ENCODE results near the gene NEK5.
"Not testable (repeated sequence)": the region's sequence is repeated elsewhere in the genome, so short reads cannot be mapped to it uniquely, and the experiment has no call there.

NEK5 gene

GRCh38 chr13:52082601-52083000 is 46.3 kb downstream of the NEK5 start:
- H3K4me3 ChIP-seq = no peak overlapping the region
- H3K4me1 ChIP-seq = no peaks in the 10 kb centered on the region
- no peaks in the 10 kb centered on the region for H3K36me3 ChIP-seq
- no peaks in the 10 kb centered on the region for H3K27me3 ChIP-seq
- H3K9me3 ChIP-seq = no peaks in the 10 kb centered on the region
- no peak for DNase-seq
- no peak for TF ChIP-seq CTCF (IDR thresholded peaks at IDR 0.05)
- intact Hi-C loops (cut with DNase I; ENCODE audit: low total_unique reads) = no loop called here
- H3K27ac ChIP-seq = no peak overlapping the region

DNA sequence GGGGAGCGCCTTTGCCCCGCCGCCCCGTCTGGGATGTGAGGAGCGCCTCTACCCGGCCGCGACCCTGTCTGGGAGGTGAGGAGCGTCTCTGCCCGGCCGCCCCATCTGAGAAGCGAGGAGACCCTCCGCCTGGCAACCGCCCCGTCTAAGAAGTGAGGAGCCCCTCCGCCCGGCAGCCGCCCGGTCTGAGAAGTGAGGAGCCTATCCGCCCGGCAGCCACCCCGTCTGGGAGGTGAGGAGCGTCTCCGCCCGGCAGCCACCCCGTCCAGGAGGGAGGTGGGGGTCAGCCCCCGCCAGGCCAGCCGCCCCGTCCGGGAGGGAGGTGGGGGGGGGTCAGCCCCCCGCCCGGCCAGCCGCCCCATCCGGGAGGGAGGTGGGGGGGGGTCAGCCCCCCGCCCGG is 49.0 kb downstream of the NEK5 start:
- H3K4me3 ChIP-seq; H3K9me3 ChIP-seq; H3K36me3 ChIP-seq; H3K4me1 ChIP-seq; H3K27ac ChIP-seq; H3K27me3 ChIP-seq; DNase-seq; intact Hi-C loops (cut with DNase I; ENCODE audit: low total_unique reads): not testable (repeated sequence)

DNA sequence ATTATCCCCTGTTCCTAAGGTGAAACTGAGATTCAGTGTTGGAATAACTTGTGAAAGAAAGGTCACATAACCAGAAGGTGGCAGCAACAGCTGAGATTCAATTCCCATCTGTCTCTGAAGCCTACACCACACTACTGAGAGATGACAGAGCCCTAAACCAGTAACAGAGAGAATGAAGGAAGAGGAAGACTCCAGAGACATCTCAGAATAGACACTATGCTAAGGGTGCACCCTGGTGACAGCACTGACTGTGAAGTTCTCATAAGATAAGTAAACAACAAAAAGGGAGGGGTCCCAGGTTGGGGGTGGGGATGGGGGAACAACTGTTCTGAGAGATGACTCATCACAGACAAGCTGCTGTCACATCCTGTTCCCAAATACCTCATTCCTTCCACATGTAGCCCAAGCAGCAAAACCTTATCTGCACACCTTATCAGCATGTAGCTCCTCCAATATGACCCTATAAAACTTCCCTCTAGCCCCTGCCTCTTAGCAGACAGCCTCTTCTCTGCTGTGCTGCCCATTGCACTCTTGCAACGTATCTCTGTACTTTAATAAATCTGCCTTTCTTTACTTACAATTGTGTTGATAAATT is 57.8 kb downstream of the NEK5 start:
- no peaks in the 10 kb centered on the region for H3K27me3 ChIP-seq
- no peak overlapping the region for H3K27ac ChIP-seq
- no peaks in the 10 kb centered on the region for H3K36me3 ChIP-seq
- no peak overlapping the region for H3K4me3 ChIP-seq
- no peak for DNase-seq
- TF ChIP-seq CTCF (IDR thresholded peaks at IDR 0.05) = no peak
- intact Hi-C loops (cut with DNase I; ENCODE audit: low total_unique reads) = no loop called here
- H3K9me3 ChIP-seq = peaks cover 5 to 21% (median 19%) of the 10 kb centered on the region in 3 donors
- H3K4me1 ChIP-seq = no peaks in the 10 kb centered on the region

DNA sequence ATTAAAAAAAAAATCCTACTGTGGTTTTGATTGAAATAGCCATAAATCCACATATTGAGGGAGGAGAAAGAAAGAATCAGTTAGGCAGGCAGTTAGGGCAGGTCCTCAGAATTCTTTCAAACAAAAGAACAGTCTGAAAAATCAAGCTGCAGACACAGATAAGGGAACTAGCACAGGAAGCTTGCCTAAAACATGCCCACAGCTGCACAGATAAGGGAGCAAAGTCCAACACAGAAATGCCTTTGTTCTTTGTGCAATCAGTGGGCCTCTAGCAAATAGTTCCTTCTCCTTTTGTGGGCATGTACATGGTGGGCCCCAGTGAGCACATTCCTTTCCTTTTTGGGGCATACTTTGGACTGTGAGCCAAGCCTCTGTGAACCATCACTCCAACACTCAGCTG is 61.6 kb downstream of the NEK5 start:
- intact Hi-C loops (cut with DNase I; ENCODE audit: low total_unique reads) = no loop called here
- Histone ChIP-seq H3K9me3 (peaks cover 5 to 28% (median 22%) of the 10 kb centered on the region in 3 donors), H3K4me1 (no peaks in the 10 kb centered on the region), H3K4me3 (no peak overlapping the region), H3K36me3 (no peaks in the 10 kb centered on the region), H3K27me3 (no peaks in the 10 kb centered on the region), H3K27ac (no peak overlapping the region)
- no peak for DNase-seq
- TF ChIP-seq CTCF (IDR thresholded peaks at IDR 0.05) = no peak

DNA sequence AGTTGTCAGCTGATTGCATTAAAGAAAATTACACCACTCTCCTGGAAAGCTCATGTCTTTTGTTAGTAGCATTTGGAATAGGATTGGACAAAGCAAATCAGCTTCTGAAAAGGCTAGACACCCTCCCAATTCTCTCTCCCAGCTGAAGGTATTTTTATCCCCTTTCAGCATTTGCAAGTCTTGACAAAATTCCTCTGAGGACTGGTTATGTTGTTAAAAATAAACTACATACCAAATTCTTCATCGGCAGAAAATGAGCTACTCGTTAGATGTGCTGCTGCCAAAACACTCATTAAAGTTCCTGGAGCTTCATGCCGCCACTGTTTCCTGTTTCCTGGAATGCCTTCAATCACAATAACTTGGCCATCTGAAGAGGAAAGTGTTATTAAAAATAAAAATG is 67.3 kb downstream of the NEK5 start:
- no peak for TF ChIP-seq CTCF (IDR thresholded peaks at IDR 0.05)
- Histone ChIP-seq H3K27me3 (no peaks in the 10 kb centered on the region), H3K27ac (no peak overlapping the region), H3K4me1 (peaks cover 0 to 9% (median 8%) of the 10 kb centered on the region in 4 donors), H3K36me3 (no peaks in the 10 kb centered on the region), H3K4me3 (no peak overlapping the region), H3K9me3 (peaks cover 0 to 13% (median 3%) of the 10 kb centered on the region in 3 donors)
- intact Hi-C loops (cut with DNase I; ENCODE audit: low total_unique reads) = no loop called here
- DNase-seq = no peak

DNA sequence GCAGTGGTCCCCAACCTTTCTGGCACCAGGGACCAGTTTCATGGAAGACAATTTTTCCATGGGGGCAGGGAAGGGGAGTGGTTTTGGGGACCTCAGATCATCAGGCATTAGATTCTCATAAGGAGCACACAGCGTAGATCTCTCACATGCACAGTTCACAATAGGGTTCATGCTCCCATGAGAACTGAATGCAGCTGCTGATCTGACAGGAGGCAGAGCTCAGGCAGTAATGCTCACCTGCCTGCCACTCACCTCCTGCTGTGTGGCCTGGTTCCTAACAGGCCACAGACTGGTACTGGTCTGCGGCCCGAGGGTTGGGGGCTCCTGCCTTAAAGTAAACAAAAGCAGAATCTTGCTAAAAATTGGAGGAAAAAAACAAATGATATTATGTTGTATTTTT is 67.8 kb downstream of the NEK5 start:
- H3K36me3 ChIP-seq; H3K4me1 ChIP-seq; H3K4me3 ChIP-seq; intact Hi-C loops (cut with DNase I; ENCODE audit: low total_unique reads); H3K27me3 ChIP-seq; DNase-seq; H3K9me3 ChIP-seq; H3K27ac ChIP-seq: not testable (repeated sequence)

DNA sequence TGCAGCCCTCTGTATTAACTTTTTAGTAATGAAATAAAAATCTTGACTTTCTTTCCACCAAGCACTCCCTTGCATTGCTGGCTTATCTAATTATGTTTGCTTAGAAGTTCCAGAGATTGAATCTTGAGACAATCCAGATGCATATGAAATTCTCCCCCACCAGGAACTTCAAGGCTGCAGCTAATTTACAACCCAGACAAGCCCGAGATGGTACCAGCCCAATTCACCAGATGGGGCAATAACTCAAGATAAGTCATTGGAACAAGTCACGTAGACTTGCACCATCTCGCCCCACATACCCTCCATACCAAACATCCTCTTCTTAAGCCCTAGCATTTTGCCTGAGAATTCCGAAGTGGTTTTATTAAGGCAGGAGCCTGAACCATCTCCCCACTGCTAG is 75.4 kb downstream of the NEK5 start:
- no peak overlapping the region for H3K4me3 ChIP-seq
- no peak for TF ChIP-seq CTCF (IDR thresholded peaks at IDR 0.05)
- H3K4me1 ChIP-seq = no peaks in the 10 kb centered on the region
- no peaks in the 10 kb centered on the region for H3K27me3 ChIP-seq
- intact Hi-C loops (cut with DNase I; ENCODE audit: low total_unique reads) = no loop called here
- DNase-seq = no peak
- H3K27ac ChIP-seq = no peak overlapping the region
- peaks cover 0 to 30% (median 0%) of the 10 kb centered on the region in 3 donors for H3K9me3 ChIP-seq
- H3K36me3 ChIP-seq = no peaks in the 10 kb centered on the region

All from tibial artery (tissue), 4 donors.